GM23338 (cell line): Measurements from ENCODE around the gene STAM2. TPM values are rescaled to one million over a fixed set of nuclear protein-coding genes. Genes with fewer than 3 reads are reported as not detected.
"Not testable (repeated sequence)": the region's sequence is repeated elsewhere in the genome, so short reads cannot be mapped to it uniquely, and the experiment has no call there.

Source experiments
- ATAC-seq: fragments of 200-7000 bp; cut with Tn5 transposase; 3 replicates; pipeline ENCODE4 v1.9.1; 2020
- DNase-seq: peaks from one replicate; pipeline ENCODE4 v3.0.0-alpha.2; 2015; ENCODE audit warnings: low spot score
- H2AFZ ChIP-seq: fragments of 200-600 bp; sonication (generic); 2 replicates; pipeline ENCODE4 v1.8.0; 2016; ENCODE audit warnings: antibody characterized with exemption, mild to moderate bottlenecking, moderate library complexity
- H3F3A ChIP-seq: fragments of 200-600 bp; sonication (generic); replicated peaks from 2 replicates; pipeline ENCODE4 v1.8.0; 2017; ENCODE audit warnings: antibody characterized with exemption, mixed run types, low read depth
- H3K27ac ChIP-seq: fragments of 200-600 bp; sonication (generic); 2 replicates; pipeline ENCODE4 v1.6.1; 2016; ENCODE audit warnings: low read depth
- H3K27me3 ChIP-seq: fragments of 200-600 bp; sonication (generic); 2 replicates; pipeline ENCODE4 v1.8.0; 2016; ENCODE audit warnings: mild to moderate bottlenecking, mixed run types, moderate library complexity; ENCODE audit not compliant: insufficient read depth
- H3K36me3 ChIP-seq: fragments of 200-600 bp; sonication (generic); 2 replicates; pipeline ENCODE4 v1.8.0; 2016; ENCODE audit warnings: mild to moderate bottlenecking; ENCODE audit not compliant: insufficient read depth
- H3K4me1 ChIP-seq: fragments of 200-600 bp; sonication (generic); 2 replicates; pipeline ENCODE4 v1.8.0; 2016; ENCODE audit warnings: mild to moderate bottlenecking, moderate library complexity; ENCODE audit not compliant: insufficient read depth
- H3K4me2 ChIP-seq: fragments of 200-600 bp; sonication (generic); 2 replicates; pipeline ENCODE4 v1.7.1; 2017; ENCODE audit warnings: mixed run types
- H3K4me3 ChIP-seq: fragments of 200-600 bp; sonication (generic); 2 replicates; pipeline ENCODE4 v1.6.1; 2016; ENCODE audit warnings: mixed run types
- H3K79me2 ChIP-seq: fragments of 200-600 bp; sonication (generic); replicated peaks from 2 replicates; pipeline ENCODE4 v1.8.0; 2017; ENCODE audit warnings: mild to moderate bottlenecking; ENCODE audit not compliant: insufficient read depth
- H3K9me2 ChIP-seq: fragments of 200-600 bp; sonication (generic); 2 replicates; pipeline ENCODE4 v1.8.0; 2017; ENCODE audit not compliant: insufficient read depth
- H4K20me1 ChIP-seq: fragments of 200-600 bp; sonication (generic); replicated peaks from 2 replicates; pipeline ENCODE4 v1.8.0; 2017; ENCODE audit warnings: mild to moderate bottlenecking; ENCODE audit not compliant: insufficient read depth
- H3K27ac Mint-ChIP-seq: 2 replicates; pipeline ENCODE4 v1.8.0; 2020; ENCODE audit warnings: inconsistent platforms, mild to moderate bottlenecking, moderate library complexity, mixed read lengths
- H3K27me3 Mint-ChIP-seq: 3 replicates; pipeline ENCODE4 v1.8.0; 2022; ENCODE audit warnings: low read depth, mild to moderate bottlenecking, moderate library complexity, mixed read lengths, inconsistent platforms; ENCODE audit not compliant: insufficient read depth, poor library complexity
- H3K36me3 Mint-ChIP-seq: 3 replicates; pipeline ENCODE4 v1.8.0; 2021; ENCODE audit warnings: low read depth, mild to moderate bottlenecking, inconsistent platforms, moderate library complexity, mixed read lengths
- H3K4me1 Mint-ChIP-seq: 3 replicates; pipeline ENCODE4 v1.8.0; 2020; ENCODE audit warnings: mild to moderate bottlenecking, inconsistent platforms, mixed read lengths
- H3K4me3 Mint-ChIP-seq: 3 replicates; pipeline ENCODE4 v1.8.0; 2021; ENCODE audit warnings: moderate library complexity, mild to moderate bottlenecking, inconsistent platforms, mixed read lengths
- H3K9me3 Mint-ChIP-seq: 3 replicates; pipeline ENCODE4 v1.8.0; 2020; ENCODE audit warnings: moderate library complexity, mild to moderate bottlenecking, inconsistent platforms, mixed read lengths
- EZH2 ChIP-seq: fragments of 200-600 bp; sonication (generic); IDR thresholded peaks from one replicate; pipeline ENCODE4 v1.8.0; 2017; ENCODE audit warnings: antibody characterized with exemption, mild to moderate bottlenecking, low read depth; ENCODE audit not compliant: unreplicated experiment
- EZH2phosphoT487 ChIP-seq: fragments of 200-600 bp; sonication (generic); IDR thresholded peaks from one replicate; pipeline ENCODE4 v1.8.1; 2018; ENCODE audit warnings: antibody characterized with exemption; ENCODE audit not compliant: unreplicated experiment
- NANOG ChIP-seq: IDR thresholded peaks from 2 replicates; pipeline ENCODE4 v1.6.1; 2016; ENCODE audit warnings: antibody characterized with exemption, borderline replicate concordance
- POLR2AphosphoS5 ChIP-seq: IDR thresholded peaks from 2 replicates; pipeline ENCODE4 v1.6.1; 2016; ENCODE audit warnings: antibody characterized with exemption, low read depth
- STAT1 ChIP-seq: IDR thresholded peaks from one replicate; pipeline ENCODE4 v1.6.1; 2016; ENCODE audit warnings: antibody characterized with exemption; ENCODE audit not compliant: unreplicated experiment
- ZNF114 ChIP-seq: fragments of 250-450 bp; sonication (Bioruptor Pico); IDR thresholded peaks from 2 replicates; pipeline ENCODE4 v1.5.0; 2020; ENCODE audit warnings: mild to moderate bottlenecking, moderate library complexity
- ZNF331 ChIP-seq: fragments of 250-450 bp; sonication (Bioruptor Pico); IDR thresholded peaks from 2 replicates; pipeline ENCODE4 v1.5.0; 2020; ENCODE audit warnings: low read depth, mild to moderate bottlenecking, moderate library complexity
- polyA plus RNA-seq: library from polyadenylated mRNA; unstranded; fragments of >200 nt; fragmentation: Nextera tagmentation; extraction: Ambion mirVana; gene quantifications from 2 replicates; pipeline ENCODE4 v1.2.1, GENCODE V29; 2016
- total RNA-seq: library from RNA; depleted of rRNA; stranded (reverse); fragments of >200 nt; shearing (Covaris generic); gene quantifications from 2 replicates; pipeline ENCODE4 v1.2.3, GENCODE V29; 2014
- TF ChIP-seq, protein P1 (sequence below): fragments of 250-450 bp; sonication (Bioruptor Pico); IDR thresholded peaks from 2 replicates; pipeline ENCODE4 v1.5.0; 2020; ENCODE audit warnings: mild to moderate bottlenecking, moderate library complexity
- TF ChIP-seq, protein P2 (sequence below): IDR thresholded peaks from 2 replicates; pipeline ENCODE4 v1.6.1; 2016; ENCODE audit warnings: antibody characterized with exemption
- TF ChIP-seq, protein P3 (sequence below): IDR thresholded peaks from one replicate; pipeline ENCODE4 v1.6.1; 2018; ENCODE audit warnings: antibody characterized with exemption; ENCODE audit not compliant: unreplicated experiment

STAM2 gene
- total and polyA plus RNA-seq, 2 experiments from 2014 or later = 4.6 to 18.2 TPM

DNA sequence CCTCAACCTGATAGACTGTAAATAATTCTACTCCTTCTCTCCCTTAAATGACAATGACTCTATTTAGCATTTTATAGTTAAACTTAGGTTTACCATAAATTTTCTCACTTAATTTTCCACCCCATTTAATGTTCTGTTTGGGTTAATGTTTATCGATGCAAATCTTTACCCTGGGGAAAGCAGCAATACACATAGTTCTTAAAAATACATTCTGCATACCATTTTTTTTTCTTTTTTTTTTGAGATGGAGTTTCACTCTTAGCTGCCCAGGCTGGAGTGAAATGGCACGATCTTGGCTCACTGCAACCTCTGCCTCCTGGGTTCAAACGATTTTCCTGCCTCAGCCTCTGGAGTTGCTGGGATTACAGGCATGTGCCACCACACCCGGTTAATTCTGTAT, 14.0 kb downstream of the STAM2 start (continued):
- TF ChIP-seq, protein P1, sequence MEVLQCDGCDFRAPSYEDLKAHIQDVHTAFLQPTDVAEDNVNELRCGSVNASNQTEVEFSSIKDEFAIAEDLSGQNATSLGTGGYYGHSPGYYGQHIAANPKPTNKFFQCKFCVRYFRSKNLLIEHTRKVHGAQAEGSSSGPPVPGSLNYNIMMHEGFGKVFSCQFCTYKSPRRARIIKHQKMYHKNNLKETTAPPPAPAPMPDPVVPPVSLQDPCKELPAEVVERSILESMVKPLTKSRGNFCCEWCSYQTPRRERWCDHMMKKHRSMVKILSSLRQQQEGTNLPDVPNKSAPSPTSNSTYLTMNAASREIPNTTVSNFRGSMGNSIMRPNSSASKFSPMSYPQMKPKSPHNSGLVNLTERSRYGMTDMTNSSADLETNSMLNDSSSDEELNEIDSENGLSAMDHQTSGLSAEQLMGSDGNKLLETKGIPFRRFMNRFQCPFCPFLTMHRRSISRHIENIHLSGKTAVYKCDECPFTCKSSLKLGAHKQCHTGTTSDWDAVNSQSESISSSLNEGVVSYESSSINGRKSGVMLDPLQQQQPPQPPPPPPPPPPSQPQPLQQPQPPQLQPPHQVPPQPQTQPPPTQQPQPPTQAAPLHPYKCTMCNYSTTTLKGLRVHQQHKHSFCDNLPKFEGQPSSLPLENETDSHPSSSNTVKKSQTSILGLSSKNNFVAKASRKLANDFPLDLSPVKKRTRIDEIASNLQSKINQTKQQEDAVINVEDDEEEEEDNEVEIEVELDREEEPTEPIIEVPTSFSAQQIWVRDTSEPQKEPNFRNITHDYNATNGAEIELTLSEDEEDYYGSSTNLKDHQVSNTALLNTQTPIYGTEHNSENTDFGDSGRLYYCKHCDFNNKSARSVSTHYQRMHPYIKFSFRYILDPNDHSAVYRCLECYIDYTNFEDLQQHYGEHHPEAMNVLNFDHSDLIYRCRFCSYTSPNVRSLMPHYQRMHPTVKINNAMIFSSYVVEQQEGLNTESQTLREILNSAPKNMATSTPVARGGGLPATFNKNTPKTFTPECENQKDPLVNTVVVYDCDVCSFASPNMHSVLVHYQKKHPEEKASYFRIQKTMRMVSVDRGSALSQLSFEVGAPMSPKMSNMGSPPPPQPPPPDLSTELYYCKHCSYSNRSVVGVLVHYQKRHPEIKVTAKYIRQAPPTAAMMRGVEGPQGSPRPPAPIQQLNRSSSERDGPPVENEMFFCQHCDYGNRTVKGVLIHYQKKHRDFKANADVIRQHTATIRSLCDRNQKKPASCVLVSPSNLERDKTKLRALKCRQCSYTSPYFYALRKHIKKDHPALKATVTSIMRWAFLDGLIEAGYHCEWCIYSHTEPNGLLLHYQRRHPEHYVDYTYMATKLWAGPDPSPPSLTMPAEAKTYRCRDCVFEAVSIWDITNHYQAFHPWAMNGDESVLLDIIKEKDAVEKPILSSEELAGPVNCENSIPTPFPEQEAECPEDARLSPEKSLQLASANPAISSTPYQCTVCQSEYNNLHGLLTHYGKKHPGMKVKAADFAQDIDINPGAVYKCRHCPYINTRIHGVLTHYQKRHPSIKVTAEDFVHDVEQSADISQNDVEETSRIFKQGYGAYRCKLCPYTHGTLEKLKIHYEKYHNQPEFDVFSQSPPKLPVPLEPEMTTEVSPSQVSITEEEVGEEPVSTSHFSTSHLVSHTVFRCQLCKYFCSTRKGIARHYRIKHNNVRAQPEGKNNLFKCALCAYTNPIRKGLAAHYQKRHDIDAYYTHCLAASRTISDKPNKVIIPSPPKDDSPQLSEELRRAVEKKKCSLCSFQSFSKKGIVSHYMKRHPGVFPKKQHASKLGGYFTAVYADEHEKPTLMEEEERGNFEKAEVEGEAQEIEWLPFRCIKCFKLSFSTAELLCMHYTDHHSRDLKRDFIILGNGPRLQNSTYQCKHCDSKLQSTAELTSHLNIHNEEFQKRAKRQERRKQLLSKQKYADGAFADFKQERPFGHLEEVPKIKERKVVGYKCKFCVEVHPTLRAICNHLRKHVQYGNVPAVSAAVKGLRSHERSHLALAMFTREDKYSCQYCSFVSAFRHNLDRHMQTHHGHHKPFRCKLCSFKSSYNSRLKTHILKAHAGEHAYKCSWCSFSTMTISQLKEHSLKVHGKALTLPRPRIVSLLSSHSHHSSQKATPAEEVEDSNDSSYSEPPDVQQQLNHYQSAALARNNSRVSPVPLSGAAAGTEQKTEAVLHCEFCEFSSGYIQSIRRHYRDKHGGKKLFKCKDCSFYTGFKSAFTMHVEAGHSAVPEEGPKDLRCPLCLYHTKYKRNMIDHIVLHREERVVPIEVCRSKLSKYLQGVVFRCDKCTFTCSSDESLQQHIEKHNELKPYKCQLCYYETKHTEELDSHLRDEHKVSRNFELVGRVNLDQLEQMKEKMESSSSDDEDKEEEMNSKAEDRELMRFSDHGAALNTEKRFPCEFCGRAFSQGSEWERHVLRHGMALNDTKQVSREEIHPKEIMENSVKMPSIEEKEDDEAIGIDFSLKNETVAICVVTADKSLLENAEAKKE (CRISPR knock-in tag) = no peak
- TF ChIP-seq POLR2AphosphoS5 (no peak), STAT1 (no peak), EZH2 (no peak), EZH2phosphoT487 (no peak), NANOG (no peak), ZNF331 (CRISPR knock-in tag) (no peak), ZNF114 (CRISPR knock-in tag) (no peak)
- TF ChIP-seq, protein P2, sequence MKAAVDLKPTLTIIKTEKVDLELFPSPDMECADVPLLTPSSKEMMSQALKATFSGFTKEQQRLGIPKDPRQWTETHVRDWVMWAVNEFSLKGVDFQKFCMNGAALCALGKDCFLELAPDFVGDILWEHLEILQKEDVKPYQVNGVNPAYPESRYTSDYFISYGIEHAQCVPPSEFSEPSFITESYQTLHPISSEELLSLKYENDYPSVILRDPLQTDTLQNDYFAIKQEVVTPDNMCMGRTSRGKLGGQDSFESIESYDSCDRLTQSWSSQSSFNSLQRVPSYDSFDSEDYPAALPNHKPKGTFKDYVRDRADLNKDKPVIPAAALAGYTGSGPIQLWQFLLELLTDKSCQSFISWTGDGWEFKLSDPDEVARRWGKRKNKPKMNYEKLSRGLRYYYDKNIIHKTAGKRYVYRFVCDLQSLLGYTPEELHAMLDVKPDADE = no peak
- TF ChIP-seq, protein P3, sequence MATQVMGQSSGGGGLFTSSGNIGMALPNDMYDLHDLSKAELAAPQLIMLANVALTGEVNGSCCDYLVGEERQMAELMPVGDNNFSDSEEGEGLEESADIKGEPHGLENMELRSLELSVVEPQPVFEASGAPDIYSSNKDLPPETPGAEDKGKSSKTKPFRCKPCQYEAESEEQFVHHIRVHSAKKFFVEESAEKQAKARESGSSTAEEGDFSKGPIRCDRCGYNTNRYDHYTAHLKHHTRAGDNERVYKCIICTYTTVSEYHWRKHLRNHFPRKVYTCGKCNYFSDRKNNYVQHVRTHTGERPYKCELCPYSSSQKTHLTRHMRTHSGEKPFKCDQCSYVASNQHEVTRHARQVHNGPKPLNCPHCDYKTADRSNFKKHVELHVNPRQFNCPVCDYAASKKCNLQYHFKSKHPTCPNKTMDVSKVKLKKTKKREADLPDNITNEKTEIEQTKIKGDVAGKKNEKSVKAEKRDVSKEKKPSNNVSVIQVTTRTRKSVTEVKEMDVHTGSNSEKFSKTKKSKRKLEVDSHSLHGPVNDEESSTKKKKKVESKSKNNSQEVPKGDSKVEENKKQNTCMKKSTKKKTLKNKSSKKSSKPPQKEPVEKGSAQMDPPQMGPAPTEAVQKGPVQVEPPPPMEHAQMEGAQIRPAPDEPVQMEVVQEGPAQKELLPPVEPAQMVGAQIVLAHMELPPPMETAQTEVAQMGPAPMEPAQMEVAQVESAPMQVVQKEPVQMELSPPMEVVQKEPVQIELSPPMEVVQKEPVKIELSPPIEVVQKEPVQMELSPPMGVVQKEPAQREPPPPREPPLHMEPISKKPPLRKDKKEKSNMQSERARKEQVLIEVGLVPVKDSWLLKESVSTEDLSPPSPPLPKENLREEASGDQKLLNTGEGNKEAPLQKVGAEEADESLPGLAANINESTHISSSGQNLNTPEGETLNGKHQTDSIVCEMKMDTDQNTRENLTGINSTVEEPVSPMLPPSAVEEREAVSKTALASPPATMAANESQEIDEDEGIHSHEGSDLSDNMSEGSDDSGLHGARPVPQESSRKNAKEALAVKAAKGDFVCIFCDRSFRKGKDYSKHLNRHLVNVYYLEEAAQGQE = no peak

DNA sequence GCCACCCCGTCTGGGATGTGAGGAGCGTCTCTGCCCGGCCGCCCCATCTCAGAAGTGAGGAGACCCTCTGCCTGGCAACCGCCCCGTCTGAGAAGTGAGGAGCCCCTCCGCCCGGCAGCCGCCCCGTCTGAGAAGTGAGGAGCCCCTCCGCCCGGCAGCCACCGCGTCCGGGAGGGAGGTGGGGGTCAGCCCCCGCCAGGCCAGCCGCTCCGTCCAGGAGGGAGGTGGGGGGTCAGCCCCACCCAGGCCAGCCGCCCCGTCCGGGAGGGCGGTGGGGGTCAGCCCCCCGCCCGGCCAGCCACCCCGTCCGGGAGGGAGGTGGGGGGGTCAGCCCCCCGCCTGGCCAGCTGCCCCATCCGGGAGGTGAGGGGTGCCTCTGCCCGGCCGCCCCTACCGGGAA, 15.2 kb downstream of the STAM2 start:
- DNase-seq, H3K9me2 ChIP-seq, H3K36me3 ChIP-seq, H3K4me2 ChIP-seq, H4K20me1 ChIP-seq, H3K27me3 ChIP-seq, H3K27ac Mint-ChIP-seq, H3F3A ChIP-seq, H3K27me3 Mint-ChIP-seq, H3K4me1 ChIP-seq, H3K27ac ChIP-seq, H2AFZ ChIP-seq, H3K4me3 ChIP-seq, ATAC-seq, H3K4me1 Mint-ChIP-seq, H3K4me3 Mint-ChIP-seq: not testable (repeated sequence)
- peaks cover 39% of the 10 kb centered on the region for H3K79me2 ChIP-seq
- H3K36me3 Mint-ChIP-seq = peaks cover 42% of the 10 kb centered on the region
- H3K9me3 Mint-ChIP-seq = peaks cover 38% of the 10 kb centered on the region
